Activated naive CD8-positive, alpha-beta T cell (primary cell): ENCODE results near the gene CDY1B.
"Not testable (repeated sequence)": the region's sequence is repeated elsewhere in the genome, so short reads cannot be mapped to it uniquely, and the experiment has no call there.

ENCODE experiments used
- H3K27ac Mint-ChIP-seq: one replicate; pipeline ENCODE4 v1.8.0; 2021; ENCODE audit warnings: mixed read lengths
- H3K27me3 Mint-ChIP-seq: one replicate; pipeline ENCODE4 v1.8.0; 2021; ENCODE audit warnings: mixed read lengths
- H3K36me3 Mint-ChIP-seq: one replicate; pipeline ENCODE4 v1.8.0; 2021; ENCODE audit warnings: mixed read lengths
- H3K4me1 Mint-ChIP-seq: one replicate; pipeline ENCODE4 v1.8.0; 2021; ENCODE audit warnings: low read depth, mixed read lengths
- H3K4me3 Mint-ChIP-seq: one replicate; pipeline ENCODE4 v1.8.0; 2021; ENCODE audit warnings: mild to moderate bottlenecking, mixed read lengths
- H3K9me3 Mint-ChIP-seq: one replicate; pipeline ENCODE4 v1.8.0; 2021; ENCODE audit warnings: low read depth, mixed read lengths

The CDY1B gene, protein sequence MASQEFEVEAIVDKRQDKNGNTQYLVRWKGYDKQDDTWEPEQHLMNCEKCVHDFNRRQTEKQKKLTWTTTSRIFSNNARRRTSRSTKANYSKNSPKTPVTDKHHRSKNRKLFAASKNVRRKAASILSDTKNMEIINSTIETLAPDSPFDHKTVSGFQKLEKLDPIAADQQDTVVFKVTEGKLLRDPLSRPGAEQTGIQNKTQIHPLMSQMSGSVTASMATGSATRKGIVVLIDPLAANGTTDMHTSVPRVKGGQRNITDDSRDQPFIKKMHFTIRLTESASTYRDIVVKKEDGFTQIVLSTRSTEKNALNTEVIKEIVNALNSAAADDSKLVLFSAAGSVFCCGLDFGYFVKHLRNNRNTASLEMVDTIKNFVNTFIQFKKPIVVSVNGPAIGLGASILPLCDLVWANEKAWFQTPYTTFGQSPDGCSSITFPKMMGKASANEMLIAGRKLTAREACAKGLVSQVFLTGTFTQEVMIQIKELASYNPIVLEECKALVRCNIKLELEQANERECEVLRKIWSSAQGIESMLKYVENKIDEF

GRCh38 chrY:24047919-24048318 is at the start of gene CDY1B:
TSS of gene CDY1B (minus strand) at chrY:24048019. CDS start at chrY:24047688, 331 bp downstream.
- not testable (repeated sequence) for H3K27me3 Mint-ChIP-seq, H3K9me3 Mint-ChIP-seq, H3K4me1 Mint-ChIP-seq, H3K4me3 Mint-ChIP-seq, H3K36me3 Mint-ChIP-seq, H3K27ac Mint-ChIP-seq

DNA sequence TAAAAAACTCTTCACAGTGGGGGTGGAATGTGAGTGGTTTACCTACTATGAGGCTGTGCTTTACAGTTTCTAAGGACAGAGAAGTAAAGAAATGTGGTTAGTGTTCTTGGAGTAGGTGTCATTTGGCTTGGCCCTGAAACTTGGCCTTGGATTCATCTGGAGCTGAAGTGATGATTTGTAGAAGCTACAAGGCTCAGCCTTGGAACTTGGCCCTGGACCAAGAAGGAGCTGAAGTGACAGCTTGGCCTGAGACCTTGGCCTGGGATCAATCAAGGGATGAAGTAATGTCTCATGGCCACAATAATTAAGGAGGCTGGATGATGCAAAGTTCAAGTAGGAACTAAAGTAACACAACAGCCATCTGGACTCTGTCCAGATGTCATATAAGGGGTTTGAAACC is 1.7 kb upstream of the CDY1B start:
- H3K36me3 Mint-ChIP-seq, H3K27me3 Mint-ChIP-seq, H3K27ac Mint-ChIP-seq, H3K4me1 Mint-ChIP-seq, H3K9me3 Mint-ChIP-seq, H3K4me3 Mint-ChIP-seq: not testable (repeated sequence)

GRCh38 chrY:24043209-24043608 is 4.6 kb downstream of the CDY1B start:
- not testable (repeated sequence) for H3K36me3 Mint-ChIP-seq, H3K27ac Mint-ChIP-seq, H3K4me3 Mint-ChIP-seq, H3K27me3 Mint-ChIP-seq, H3K9me3 Mint-ChIP-seq, H3K4me1 Mint-ChIP-seq

GRCh38 chrY:24039008-24039718 is 8.7 kb downstream of the CDY1B start:
- not testable (repeated sequence) for H3K36me3 Mint-ChIP-seq, H3K9me3 Mint-ChIP-seq, H3K27me3 Mint-ChIP-seq, H3K4me1 Mint-ChIP-seq, H3K27ac Mint-ChIP-seq, H3K4me3 Mint-ChIP-seq

DNA sequence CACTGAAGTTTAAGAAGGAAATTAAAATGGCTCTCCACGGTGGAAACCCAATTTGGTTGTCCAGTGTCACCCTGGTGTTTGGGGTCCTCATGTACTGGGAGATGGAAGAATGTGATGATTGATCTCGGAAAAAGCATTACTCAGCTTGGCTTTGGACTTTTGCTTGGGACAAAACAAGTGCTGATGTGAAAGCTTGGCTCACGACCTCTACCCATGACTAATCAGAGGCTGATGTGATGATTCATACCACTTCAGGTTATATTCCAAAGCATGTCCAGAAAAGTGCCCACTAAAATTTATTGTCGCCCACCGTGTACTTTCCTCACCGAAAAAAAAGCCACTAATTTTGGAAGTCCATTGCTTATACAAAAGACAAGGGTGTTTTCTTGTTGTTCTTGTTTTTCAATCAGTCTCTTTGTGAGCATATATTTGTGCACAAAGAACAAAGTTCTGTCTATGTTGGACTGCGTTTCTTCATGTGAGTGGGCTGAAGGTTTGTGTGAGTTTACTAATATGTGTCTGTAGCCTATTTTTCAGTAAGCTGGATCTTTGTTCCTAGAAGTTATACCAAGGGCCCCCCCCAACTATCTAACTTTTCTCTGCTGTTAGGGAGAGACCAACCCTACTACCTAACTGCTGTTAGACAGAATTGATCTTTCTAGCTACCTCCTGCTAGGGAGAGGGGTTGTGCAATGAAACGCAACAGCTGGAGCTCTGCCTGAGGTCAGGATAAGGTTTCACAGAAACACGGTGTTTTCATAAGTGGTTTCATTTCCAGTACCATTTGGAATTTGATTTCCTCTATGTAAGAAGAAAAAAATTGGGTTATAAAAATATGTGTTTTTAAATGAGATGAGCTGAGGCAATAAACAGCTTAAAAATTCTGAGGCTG is 21.4 kb downstream of the CDY1B start:
- not testable (repeated sequence) for H3K27me3 Mint-ChIP-seq, H3K4me3 Mint-ChIP-seq, H3K36me3 Mint-ChIP-seq, H3K9me3 Mint-ChIP-seq, H3K4me1 Mint-ChIP-seq, H3K27ac Mint-ChIP-seq
